HFF-Myc (cell line): ENCODE data around the gene CXXC5.

Experiments
- DNase-seq: peaks from one replicate; pipeline ENCODE4 v3.0.0-alpha.2; 2011; ENCODE audit warnings: low read depth; ENCODE audit errors: extremely low read depth
- H3K4me3 ChIP-seq: replicated peaks from 2 replicates; pipeline ENCODE4 v1.5.1; 2011; ENCODE audit warnings: low read depth, mild to moderate bottlenecking, control low read depth, low read length
- TF ChIP-seq, protein P1 (sequence below): IDR thresholded peaks from 2 replicates; pipeline ENCODE4 v1.5.1; 2012; ENCODE audit warnings: mild to moderate bottlenecking, low read depth, low read length, control low read depth; ENCODE audit errors: missing control alignments

The CXXC5 gene

DNA sequence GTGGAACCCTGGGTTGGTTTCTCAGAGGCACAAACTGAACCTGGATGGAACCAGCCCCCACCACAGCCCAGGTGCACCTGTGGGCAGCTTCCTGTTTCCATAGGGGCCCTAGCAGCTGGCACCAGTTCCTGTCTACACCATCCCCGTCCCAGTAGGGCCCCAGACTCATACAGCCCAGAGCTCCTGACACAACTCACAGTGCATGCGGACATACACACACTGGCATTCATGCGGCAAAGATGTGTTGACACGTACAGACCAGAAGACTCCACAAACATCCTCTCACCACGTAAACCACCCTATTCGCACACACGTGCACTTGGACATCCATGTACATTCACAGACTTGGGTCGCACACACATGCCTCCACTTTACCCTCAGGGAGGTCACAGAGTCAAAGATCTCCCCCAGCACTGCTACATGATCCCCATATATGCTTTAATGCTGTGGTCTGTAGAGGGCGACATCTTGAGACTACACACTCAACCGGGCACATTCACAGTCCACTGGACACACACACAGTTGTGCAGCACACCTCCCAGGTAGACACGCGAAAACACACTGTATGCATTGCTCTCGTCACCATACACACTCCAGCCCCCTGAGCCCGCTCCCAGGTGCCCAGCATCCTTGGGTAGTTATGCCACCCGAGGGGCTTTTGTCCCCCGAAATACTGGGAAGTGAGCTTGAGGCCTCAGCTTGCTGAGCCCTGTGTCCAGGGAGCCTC lies 22.4 kb downstream of the CXXC5 start:
- TF ChIP-seq, protein P1, sequence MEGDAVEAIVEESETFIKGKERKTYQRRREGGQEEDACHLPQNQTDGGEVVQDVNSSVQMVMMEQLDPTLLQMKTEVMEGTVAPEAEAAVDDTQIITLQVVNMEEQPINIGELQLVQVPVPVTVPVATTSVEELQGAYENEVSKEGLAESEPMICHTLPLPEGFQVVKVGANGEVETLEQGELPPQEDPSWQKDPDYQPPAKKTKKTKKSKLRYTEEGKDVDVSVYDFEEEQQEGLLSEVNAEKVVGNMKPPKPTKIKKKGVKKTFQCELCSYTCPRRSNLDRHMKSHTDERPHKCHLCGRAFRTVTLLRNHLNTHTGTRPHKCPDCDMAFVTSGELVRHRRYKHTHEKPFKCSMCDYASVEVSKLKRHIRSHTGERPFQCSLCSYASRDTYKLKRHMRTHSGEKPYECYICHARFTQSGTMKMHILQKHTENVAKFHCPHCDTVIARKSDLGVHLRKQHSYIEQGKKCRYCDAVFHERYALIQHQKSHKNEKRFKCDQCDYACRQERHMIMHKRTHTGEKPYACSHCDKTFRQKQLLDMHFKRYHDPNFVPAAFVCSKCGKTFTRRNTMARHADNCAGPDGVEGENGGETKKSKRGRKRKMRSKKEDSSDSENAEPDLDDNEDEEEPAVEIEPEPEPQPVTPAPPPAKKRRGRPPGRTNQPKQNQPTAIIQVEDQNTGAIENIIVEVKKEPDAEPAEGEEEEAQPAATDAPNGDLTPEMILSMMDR = peak; percentile 29
- DNase-seq = no peak
- no peak overlapping the region for H3K4me3 ChIP-seq

DNA sequence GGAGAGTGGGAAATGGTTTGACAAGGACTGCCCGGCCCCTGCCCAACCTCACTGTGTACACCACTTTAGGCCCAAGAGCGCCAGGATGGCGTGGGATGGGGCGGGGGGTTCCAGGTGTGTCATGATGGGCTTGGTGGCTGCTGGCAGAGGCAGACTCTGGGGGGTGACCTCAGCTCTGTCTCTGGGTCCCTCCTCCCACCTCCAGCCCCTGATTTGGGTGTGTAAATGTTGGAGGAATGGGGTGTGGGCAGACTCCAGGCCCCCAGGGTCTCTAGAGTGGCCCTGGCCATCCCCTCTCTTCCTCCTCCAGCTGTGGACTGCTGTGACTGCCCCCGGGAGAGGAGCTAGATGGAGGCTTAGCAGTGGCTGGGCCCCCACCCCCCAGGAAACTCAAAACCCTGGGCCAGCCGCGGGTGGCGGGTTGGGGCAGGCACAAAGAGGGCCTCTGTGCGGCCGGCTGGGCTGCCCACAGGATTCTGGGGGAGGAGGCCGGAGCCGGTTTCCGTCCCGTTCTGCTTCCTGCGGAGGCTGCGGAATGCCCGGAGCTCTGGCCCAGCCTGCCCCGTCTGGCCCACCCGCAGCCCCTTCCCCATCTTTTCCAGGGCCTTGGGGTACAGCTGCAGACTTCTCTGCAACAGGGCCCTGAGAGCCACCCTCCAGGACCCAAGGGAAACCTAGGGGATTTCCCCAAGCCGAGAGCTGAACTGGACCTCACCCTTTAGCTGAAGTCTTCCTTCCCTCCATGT lies 23.1 kb downstream of the CXXC5 start:
- DNase-seq = no peak
- H3K4me3 ChIP-seq = no peak overlapping the region
- TF ChIP-seq, protein P1 = no peak

DNA sequence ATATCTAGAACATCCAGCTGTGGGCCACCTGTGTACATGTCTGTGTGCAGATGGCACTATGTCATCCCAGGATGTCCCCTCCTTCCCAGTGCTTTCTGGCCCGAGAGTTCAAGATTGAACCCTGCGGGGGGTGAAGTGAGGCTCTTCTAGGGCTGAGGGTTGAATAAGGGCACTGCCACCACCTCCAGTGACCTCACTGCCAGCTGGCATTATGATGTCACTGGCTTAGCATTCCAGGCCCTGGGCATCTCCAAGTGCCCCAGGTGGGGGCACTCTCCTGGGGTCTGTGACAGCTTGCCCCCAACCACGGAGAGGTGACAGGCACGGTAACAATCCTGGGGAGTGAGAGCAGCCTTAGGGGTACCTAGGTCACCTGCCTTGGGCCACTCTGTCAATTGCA lies 27.1 kb downstream of the CXXC5 start:
- no peak overlapping the region for H3K4me3 ChIP-seq
- TF ChIP-seq, protein P1 = no peak
- DNase-seq = no peak

DNA sequence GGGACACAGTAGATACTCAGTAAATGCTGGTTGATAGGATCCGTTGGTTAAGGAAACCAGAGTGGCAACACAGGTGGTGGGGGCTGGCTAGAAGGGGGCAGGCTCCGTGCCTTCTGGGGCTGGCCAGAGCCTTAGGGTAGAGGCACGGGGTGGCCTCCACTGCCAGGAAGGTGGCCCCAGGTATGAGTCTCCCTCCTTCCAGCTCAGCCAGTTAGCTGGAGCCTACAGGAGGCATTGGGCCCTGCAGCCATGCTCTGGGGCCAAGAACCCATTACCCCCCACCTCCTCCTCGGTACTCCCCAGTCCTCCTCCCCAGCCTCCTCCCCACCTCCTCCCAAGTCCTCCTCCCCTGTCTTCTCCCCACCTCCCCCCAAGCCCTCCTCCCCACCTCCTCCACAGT lies 27.7 kb downstream of the CXXC5 start:
- no peak for DNase-seq
- no peak overlapping the region for H3K4me3 ChIP-seq
- TF ChIP-seq, protein P1 = no peak

DNA sequence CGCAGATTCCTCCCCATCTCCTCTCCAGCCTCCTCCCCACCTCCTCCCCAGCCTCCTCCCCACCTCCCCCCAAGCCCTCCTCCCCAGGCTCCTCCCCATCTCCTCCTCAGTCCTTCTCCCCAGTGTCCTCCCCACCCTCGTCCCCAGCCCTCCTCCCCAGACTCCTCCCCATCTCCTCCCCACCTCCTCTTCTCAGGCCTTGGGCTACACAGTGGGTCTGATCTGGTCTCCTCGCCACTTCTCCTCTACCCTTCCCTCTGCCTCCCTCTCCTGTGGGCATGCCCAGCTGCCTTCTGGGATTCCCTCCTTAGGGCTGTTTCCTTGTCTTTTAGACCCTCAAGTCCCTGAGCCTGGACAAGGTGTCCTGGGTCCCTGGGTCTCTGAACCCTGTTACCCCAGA lies 28.3 kb downstream of the CXXC5 start:
- no peak for DNase-seq
- TF ChIP-seq, protein P1 = no peak

DNA sequence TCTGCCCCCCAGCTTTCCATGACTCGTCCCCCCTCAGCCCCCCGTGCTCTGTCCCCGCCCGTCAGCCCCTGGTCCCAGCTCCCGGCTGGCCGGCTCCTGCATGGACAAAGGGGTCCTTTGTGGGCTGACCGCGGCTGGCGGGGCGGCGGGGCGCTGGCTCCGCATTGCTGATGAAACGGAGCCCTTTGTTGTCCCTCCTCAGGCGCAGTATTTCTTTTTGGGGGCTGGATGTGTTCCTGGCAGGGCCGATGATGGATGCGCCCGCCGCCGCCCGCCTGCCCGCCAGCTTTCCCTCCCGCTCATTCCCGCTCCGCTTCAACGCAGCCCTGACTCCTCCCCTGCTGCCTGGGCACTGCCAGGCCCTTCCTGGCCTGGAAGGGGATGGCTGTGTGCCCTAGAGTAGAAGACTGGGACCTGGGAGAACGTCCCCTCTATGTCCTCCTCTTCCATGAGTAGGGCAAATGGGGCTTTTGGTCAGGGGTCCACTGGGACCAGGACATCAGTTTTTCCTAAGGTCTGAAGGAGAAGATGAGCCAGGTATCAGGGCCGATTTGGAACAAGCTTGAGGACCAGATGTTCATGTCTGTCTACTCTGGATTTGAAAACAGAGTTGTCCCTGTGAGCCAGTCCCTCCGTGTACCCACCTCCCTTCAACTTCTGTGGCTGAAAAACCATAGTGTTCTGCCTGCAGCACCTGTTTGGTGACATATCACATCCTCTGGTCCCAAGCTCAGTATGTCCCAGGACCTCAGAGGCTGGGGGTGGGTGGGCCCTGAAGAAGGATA lies 29.0 kb downstream of the CXXC5 start:
- no peak for DNase-seq
- H3K4me3 ChIP-seq = no peak overlapping the region
- TF ChIP-seq, protein P1 = no peak

More for the DNA sequence above, 28.3 kb downstream of the CXXC5 start:
- no peak overlapping the region for H3K4me3 ChIP-seq
